GM21737 (cell line): ENCODE measurements around the gene HDAC8.
"Not testable (repeated sequence)": the region's sequence is repeated elsewhere in the genome, so short reads cannot be mapped to it uniquely, and the experiment has no call there.

Experiments
- ATAC-seq: cut with Tn5 transposase; IDR thresholded peaks from one replicate; pipeline ENCODE4 v1.9.1; 2021; ENCODE audit warnings: mild to moderate bottlenecking, moderate library complexity; ENCODE audit not compliant: unreplicated experiment

Gene HDAC8

DNA sequence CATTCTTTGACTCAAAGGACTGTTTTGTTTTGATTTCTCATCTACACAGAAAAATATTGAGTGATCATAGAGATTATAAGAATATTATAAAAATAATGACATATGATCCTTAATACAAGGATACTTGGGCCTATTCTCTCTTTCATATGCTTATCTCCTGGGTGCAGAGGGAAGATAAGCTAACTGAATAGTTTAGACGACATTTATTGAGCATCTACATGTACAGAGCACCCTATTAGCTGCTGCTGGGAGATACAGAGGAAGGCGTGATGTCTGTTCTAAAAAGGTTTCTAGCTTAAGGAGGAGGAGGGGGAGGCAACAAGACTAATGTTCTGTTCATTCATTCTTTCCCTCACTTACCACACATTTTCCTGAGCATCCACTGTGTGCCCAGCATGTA lies 106.8 kb downstream of the HDAC8 start:
- no peak for ATAC-seq

DNA sequence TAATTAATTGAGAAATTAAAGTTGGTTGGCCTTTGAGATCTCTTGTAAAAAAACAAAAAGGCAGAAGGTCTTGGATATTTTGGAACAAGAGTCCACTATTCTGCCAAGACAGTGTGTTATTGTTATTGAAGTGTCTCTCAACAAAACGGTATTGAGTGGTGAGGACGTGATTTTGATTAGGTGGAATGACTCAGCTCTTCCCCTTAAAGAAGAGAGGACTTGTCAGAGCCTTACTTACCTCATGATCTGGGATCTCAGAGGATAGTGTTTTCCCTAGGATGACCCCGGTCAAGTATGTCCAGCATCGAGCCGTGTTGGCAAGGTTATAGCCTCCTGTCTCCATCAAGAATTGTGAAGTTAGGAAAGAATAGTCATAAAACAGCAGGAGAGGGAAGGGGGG lies 110.9 kb downstream of the HDAC8 start:
- no peak for ATAC-seq

DNA sequence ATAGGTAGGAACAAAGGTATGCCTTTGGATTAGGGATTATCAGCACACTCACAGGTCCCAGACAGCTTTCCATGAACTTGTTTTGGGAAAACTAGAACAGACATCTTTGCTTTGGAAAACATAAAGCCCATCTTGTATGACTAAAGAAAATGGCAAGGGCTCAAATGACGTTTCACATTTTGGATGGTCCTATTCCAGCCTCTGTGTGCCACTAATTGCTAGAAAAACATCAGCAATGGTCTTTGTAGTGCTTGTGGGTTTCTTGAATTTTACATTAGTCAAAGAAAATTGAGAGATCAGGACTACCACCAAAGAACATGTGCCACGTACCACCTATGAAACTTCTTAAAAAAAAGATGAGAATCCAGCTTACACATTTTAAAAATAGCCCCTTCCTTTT lies 111.4 kb downstream of the HDAC8 start:
- ATAC-seq: no peak

DNA sequence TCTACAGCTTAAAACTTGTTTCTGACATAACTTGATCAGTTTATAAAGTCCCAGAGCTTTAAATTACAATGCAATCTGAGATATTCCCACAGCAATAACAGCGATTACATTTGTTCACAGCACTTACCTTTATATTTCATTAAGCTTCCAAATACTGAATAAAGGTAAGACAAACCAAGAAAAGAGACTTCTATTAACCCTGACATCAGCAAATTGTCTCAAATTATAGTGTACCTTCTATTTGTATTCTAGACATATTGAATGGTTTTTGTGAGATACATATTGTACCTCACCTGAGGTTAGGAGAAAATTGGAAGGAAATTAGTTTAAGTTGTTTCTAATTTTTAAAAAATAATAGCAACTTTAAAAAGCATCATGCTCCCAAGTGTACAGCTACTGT lies 111.9 kb downstream of the HDAC8 start:
- ATAC-seq: no peak

DNA sequence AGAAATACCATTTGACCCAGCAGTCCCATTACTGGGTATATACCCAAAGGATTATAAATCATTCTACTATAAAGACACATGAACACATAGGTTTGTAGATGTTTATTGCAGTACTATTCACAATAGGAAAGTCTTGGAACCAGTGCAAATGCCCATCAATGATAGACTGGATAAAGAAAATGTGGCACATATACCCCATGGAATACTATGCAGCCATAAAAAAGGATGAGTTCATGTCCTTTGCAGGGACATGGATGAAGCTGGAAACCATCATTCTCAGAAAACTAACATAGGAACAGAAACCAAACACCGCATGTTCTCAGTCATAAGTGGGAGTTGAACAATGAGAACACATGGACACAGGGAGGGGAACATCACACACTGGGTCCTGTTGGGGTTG lies 123.6 kb downstream of the HDAC8 start:
- ATAC-seq: not testable (repeated sequence)

DNA sequence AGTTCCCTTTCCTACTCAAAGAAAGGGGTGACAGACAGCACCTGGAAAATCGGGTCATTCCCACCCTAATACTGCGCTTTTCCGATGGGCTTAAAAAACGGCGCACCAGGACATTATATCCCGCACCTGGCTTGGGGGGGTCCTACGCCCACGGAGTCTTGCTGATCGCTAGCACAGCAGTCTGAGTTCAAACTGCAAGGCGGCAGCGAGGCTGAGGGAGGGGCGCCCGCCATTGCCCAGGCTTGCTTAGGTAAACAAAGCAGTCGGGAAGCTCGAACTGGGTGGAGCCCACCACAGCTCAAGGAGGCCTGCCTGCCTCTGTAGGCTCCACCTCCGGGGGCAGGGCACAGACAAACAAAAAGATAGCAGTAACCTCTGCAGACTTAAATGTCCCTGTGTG lies 131.9 kb downstream of the HDAC8 start:
- not testable (repeated sequence) for ATAC-seq

DNA sequence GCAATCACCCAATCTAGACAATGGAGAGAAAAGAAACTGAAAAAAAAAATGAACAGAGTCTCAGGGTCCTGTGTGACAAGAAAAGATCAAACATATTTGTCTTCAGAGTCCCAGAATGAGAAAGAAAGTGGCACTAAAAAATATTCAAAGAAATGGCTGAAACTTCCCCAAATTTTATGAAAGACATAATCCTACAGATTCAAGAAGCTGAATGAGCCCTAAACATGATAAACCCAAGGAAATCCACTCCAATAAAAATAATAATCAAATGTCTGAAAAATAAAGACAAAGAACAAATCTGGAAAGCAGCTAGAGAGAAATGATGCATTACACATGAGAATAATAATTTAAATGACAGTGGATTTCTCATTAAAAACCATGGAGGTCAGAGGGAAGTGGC lies 136.6 kb downstream of the HDAC8 start:
- ATAC-seq: no peak

DNA sequence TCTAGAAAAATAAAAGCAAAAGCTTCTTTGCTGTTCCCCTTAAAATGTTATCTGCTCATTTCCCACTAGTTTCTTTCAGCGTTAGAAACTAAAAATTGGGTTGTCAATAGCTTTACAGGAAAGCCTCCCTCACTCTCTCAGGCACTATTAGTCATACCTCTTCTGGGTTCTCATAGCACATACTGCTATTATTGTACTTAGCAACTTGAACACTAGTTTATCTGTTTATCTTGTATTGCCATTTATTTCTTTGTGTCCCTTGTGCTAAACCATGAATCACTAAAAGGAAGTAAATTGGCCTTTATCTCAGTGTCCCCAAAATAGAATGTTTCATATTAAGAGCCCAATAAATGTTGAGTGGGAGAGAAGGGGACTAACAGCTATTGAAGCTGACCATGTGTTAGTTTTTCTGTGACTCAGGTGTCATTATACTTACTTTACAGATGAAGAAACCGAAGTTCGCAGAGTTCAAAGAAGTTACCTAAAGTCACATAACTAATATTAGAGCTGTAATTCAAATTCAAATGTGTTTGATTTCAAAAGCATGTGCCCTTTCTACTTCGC lies 142.2 kb downstream of the HDAC8 start:
- ATAC-seq: no peak

DNA sequence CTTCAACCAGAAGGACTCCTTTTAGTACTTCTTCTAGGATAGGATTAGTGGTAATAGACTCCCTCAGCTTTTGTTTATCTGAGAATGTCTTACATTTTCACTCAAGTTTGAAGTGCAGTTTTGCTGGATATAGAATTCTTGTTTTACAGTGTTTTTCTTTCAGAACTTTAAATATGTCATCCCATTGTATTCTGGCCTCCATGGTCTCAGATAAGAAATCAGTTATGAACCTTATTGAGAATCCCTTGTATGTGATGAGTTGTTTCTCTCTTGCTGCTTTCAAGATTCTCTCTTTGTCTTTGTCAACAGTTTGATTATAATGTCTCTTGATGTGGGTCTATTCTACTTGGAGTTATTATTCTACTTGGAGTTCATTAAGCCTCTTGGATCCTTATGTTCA lies 150.8 kb downstream of the HDAC8 start:
- no peak for ATAC-seq

DNA sequence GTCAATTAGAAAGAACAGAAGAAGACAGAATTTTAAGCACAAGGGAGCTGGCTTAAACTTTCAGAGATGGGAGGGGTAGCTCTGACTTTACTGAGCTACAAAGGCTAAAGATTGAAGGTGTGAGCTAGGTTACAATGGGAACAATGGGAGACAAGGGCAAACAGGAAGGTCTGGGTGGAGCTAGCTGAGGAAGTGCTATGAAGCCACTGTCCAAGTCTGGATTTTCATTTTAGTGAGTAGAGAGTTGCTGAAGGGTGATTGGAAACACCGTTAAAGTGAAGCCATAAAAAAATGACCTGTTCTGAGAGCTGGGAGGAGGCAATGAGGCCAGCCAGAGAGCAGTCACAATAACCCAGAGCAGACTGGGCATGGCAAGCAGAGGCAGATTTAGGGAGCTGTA lies 162.7 kb downstream of the HDAC8 start:
- ATAC-seq: no peak

DNA sequence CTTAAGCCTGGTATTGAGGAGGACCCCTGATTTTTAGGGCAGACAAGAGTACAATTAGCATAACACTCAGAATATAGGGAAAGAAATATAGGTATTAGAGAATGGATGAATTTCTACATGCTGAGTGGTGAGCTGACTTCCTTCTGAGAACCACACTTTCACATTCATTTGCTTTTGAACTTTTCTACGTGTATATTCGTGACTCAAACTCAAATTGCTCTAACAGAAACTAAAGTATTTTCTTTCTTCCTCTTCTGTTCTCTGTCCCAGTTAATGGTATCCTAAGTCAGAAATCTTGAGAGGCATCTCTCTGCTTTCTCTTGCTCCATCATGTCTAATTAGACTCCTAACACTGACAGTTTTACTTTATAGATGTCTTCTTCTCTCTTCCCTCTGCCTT lies 163.8 kb downstream of the HDAC8 start:
- ATAC-seq: no peak

DNA sequence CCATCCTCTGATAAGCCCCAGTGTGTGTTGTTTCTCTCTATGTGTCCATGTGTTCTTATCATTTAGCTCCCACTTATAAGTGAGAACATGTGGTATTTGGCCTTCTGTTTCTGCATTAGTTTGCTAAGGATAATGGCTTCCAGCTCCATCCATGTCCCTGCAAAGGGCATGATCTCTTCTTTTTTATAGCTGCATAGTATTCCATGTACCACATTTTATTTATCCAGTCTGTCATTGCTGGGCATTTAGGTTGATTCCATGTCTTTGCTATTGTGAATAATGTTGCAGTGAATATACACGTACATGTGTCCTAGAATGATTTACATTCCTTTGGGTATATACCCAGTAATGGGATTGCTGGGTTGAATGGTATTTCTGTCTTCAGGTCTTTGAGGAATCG lies 167.5 kb downstream of the HDAC8 start:
- not testable (repeated sequence) for ATAC-seq

DNA sequence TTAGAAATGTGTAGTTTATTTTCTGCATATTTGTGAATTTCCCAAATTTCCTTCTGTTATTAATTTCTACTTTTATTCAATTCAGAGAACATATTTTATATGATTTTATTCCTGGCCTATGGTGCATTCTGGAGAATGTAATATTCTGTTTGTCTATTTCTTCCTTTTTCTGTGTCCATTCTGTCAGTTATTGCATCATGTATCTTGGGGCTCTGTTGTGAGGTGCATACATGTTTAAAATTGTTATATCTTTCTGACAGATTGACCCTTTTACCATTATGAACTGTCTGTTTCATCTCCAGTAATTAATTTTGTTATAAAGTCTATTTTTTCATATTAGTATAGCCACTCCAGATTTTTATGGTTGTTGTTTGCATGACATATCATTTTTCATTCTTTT lies 170.0 kb downstream of the HDAC8 start:
- no peak for ATAC-seq

DNA sequence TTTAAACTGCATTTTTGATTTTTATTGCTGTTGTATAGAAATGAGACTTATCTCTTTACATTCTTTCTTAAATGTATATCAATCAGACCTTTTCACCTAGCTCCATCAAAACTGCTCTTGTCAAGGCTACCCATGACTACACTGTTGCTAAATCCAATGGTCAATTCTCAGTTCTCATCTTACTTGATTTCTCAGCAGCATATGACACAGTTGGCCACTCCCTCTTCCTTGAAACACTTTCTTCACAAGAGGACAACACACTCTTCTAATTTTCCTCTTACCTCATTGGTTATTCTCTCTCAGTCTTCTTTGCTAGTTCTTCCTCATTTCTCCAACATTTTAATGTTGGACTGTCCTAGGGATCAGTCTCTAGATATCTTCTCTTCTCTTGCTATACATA lies 172.8 kb downstream of the HDAC8 start:
- ATAC-seq: no peak

DNA sequence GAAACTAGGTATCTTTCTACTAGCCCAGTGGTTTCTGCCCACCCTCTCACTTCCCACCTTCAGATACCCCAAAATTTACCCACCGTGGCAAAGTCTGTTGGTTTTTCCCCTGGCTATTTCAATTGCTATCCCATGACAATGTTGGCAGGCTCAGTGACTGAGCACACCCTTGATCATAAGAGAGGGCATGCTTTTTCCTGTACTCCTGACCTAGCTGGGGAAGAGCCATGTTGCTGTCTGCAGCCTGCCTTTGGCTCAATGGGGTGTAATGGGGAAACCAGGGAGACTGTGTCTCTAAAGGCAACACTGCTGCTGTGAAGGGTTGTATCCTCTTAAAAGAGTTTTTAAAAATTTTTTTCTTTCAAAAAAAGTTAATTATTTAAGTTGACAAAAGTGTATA lies 176.5 kb downstream of the HDAC8 start:
- no peak for ATAC-seq

DNA sequence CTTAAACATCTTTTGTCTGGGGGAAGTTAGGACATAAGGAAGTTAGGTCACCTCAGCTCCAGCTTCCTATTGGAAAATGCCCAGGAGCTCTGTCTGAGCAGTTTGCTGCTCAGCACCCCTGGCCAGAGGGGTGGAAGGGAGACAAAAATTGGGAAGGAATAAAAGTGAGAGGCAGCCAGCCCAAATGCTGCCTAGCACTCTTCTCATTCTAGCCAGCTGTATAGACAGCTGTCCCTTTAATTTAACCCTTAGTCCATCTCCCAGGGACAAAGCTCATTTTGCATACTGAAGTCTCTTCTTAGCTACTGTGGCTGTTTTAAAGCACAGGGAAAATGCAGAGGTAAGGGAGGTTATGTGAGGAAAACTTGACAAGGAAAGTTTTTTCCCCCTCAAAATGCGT lies 177.4 kb downstream of the HDAC8 start:
- no peak for ATAC-seq

DNA sequence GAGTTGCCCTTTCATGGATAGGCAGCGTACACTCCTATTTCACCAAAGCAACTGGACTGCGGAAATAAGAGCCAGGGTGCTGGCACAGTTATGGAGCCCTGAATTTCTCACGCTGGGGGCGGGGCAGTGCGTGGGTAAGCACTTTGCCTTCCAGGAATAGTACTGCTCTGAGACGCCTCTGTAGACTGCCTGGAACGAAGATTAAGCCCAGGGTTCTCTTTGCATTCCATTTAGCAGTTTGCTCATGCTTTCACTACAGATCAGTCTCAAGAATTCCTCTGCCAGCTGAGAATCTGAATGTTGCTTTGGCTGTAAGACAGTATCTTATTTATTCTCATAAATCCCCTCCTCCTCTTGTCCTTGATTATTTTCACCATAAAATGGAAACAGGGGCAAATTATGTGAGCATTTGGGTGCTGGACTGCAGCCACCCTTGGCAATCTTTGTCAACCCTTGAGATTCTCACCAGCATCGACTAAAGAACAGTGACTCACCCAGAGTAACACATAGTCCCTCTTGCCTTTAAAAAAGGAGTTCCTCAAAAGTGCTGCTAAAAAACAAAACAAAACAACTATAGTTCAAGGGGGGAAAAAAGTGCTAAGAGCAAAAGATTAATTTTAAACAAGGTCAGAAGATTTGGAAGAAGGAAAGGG lies 178.0 kb downstream of the HDAC8 start:
- no peak for ATAC-seq

DNA sequence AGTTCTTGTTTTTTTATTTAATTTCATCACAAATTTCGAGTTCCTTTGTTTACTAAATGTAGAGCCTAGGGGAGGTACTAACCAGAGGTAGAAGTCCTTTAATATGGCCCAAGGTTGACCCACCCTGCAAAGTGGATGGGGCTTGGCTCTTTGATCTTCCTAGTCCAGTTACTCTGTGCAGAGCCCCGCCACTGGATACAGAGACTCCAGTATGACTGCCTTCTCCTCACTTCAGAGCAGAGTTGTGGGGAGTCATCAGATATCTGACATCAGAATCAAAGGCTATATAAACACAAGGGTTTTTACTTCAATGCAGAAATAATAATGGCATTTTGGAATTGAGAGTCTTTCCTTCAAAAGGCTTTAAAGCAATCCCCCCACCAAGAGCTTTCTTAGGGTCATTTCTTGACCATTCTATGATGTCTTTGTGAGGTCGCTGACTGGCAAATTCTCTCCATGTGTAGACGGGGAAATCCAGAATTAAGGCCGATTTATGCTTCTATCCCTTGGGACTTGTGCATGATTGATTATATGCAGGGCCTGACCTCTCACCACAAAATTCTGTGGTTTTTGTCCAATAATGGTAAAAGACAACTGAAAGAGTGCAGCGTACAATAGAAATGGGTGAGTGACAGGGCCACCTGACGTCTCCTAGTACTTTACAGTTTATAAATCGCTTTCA lies 178.7 kb downstream of the HDAC8 start:
- ATAC-seq: no peak

DNA sequence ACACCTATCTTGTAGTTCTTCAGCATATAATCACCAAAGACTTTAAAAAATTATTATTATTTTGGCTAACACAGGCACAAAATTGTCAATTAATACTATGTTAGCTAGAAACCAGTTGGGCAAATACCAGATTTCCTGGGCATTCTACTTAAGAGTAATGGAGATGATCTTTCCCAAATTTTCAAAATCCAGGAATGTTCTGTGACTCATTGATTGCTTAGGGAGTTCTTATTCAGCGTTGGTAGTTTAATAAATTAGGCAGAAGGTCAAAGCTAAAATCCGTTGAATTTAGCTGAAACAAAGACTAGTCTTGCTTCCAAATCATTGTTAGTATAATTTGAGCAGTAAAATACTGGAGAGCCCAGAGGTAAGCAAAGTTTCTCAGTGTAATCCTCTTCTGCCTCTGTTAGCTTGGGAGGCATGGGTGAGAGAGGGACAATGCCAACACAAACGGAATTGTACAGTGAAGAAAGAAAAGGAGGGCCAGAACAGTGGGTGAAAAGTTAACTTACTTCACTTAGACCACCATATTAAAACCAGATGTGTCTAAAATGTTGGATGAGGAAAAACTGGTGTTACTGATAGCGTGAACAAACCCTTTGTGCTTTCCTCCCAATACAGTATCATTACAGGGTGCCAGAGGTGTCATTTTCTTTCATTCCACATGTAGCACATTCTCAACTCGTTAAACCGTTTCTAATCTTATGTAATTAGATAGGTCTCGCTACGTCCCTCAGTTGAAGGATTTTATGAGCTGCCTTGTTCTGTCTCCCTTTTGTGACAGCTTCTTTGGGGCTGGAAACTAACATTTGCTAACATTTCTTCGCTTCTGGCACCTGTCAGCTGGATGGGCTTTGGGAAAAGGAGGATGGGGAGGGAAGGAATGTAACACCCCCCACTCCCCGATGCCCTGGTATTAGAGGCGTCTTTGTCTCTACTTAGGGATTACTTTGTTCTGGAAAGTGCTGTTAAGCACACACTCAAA lies 179.5 kb downstream of the HDAC8 start:
- ATAC-seq: no peak

DNA sequence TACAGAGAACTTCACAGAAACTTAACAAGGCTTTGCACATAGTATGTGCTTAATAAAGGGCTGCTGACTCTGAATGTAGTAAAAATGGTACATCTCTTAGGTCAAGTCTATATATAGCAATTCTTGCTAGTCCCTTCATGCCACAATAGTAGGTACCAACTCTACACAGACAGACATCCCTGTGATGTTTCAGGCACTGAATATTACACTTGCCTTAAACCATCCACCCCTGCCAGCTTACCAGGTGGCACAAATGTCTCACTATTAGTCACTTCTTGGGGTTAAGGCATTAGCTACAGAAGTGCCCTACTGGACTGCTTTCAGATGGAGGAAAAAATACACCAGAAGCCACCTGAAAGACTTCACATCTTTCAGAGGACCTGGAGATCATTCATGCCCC lies 180.6 kb downstream of the HDAC8 start:
- ATAC-seq: no peak

DNA sequence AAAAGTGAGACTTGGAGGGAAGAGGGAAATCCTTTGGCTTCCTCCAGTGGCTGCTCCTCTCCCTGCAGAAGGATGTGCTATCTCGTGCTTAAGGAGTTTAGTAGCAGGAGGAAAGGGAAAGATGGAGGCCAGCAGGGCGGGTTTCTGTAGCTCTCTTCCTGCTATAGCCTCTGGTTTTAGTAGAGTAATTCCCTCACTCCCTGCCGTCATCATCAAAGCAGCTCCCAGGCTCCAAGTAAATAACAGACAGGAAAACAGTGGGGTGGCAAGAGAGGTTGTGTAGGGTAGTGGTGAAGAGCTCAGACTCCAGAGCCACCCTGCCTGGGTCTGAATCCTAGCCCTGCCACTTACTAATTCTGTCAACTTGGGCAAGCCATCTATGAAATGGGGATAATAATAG lies 185.4 kb downstream of the HDAC8 start:
- no peak for ATAC-seq
